GM23338 (cell line): Measurements from ENCODE around the gene SMTN. TPM values are rescaled to one million over a fixed set of nuclear protein-coding genes. Genes with fewer than 3 reads are reported as not detected.

Experiments
- ATAC-seq: fragments of 200-7000 bp; cut with Tn5 transposase; 3 replicates; pipeline ENCODE4 v1.9.1; 2020
- DNase-seq: peaks from one replicate; pipeline ENCODE4 v3.0.0-alpha.2; 2015; ENCODE audit warnings: low spot score
- H2AFZ ChIP-seq: fragments of 200-600 bp; sonication (generic); 2 replicates; pipeline ENCODE4 v1.8.0; 2016; ENCODE audit warnings: antibody characterized with exemption, mild to moderate bottlenecking, moderate library complexity
- H3F3A ChIP-seq: fragments of 200-600 bp; sonication (generic); replicated peaks from 2 replicates; pipeline ENCODE4 v1.8.0; 2017; ENCODE audit warnings: antibody characterized with exemption, mixed run types, low read depth
- H3K27ac ChIP-seq: fragments of 200-600 bp; sonication (generic); 2 replicates; pipeline ENCODE4 v1.6.1; 2016; ENCODE audit warnings: low read depth
- H3K27me3 ChIP-seq: fragments of 200-600 bp; sonication (generic); 2 replicates; pipeline ENCODE4 v1.8.0; 2016; ENCODE audit warnings: mild to moderate bottlenecking, mixed run types, moderate library complexity; ENCODE audit not compliant: insufficient read depth
- H3K36me3 ChIP-seq: fragments of 200-600 bp; sonication (generic); 2 replicates; pipeline ENCODE4 v1.8.0; 2016; ENCODE audit warnings: mild to moderate bottlenecking; ENCODE audit not compliant: insufficient read depth
- H3K4me1 ChIP-seq: fragments of 200-600 bp; sonication (generic); 2 replicates; pipeline ENCODE4 v1.8.0; 2016; ENCODE audit warnings: mild to moderate bottlenecking, moderate library complexity; ENCODE audit not compliant: insufficient read depth
- H3K4me2 ChIP-seq: fragments of 200-600 bp; sonication (generic); 2 replicates; pipeline ENCODE4 v1.7.1; 2017; ENCODE audit warnings: mixed run types
- H3K4me3 ChIP-seq: fragments of 200-600 bp; sonication (generic); 2 replicates; pipeline ENCODE4 v1.6.1; 2016; ENCODE audit warnings: mixed run types
- H3K79me2 ChIP-seq: fragments of 200-600 bp; sonication (generic); replicated peaks from 2 replicates; pipeline ENCODE4 v1.8.0; 2017; ENCODE audit warnings: mild to moderate bottlenecking; ENCODE audit not compliant: insufficient read depth
- H3K9me2 ChIP-seq: fragments of 200-600 bp; sonication (generic); 2 replicates; pipeline ENCODE4 v1.8.0; 2017; ENCODE audit not compliant: insufficient read depth
- H4K20me1 ChIP-seq: fragments of 200-600 bp; sonication (generic); replicated peaks from 2 replicates; pipeline ENCODE4 v1.8.0; 2017; ENCODE audit warnings: mild to moderate bottlenecking; ENCODE audit not compliant: insufficient read depth
- H3K27ac Mint-ChIP-seq: 2 replicates; pipeline ENCODE4 v1.8.0; 2020; ENCODE audit warnings: inconsistent platforms, mild to moderate bottlenecking, moderate library complexity, mixed read lengths
- H3K27me3 Mint-ChIP-seq: 3 replicates; pipeline ENCODE4 v1.8.0; 2022; ENCODE audit warnings: low read depth, mild to moderate bottlenecking, moderate library complexity, mixed read lengths, inconsistent platforms; ENCODE audit not compliant: insufficient read depth, poor library complexity
- H3K36me3 Mint-ChIP-seq: 3 replicates; pipeline ENCODE4 v1.8.0; 2021; ENCODE audit warnings: low read depth, mild to moderate bottlenecking, inconsistent platforms, moderate library complexity, mixed read lengths
- H3K4me1 Mint-ChIP-seq: 3 replicates; pipeline ENCODE4 v1.8.0; 2020; ENCODE audit warnings: mild to moderate bottlenecking, inconsistent platforms, mixed read lengths
- H3K4me3 Mint-ChIP-seq: 3 replicates; pipeline ENCODE4 v1.8.0; 2021; ENCODE audit warnings: moderate library complexity, mild to moderate bottlenecking, inconsistent platforms, mixed read lengths
- H3K9me3 Mint-ChIP-seq: 3 replicates; pipeline ENCODE4 v1.8.0; 2020; ENCODE audit warnings: moderate library complexity, mild to moderate bottlenecking, inconsistent platforms, mixed read lengths
- CTCF ChIP-seq, 2 experiments: fragments of 200-600 bp in 1 of 2; sonication (generic) in 1 of 2; conservative IDR thresholded peaks; 2 replicates each; pipeline versions ENCODE4 v1.5.1 to v1.6.1; 2016 to 2017; ENCODE audit warnings: antibody characterized with exemption in 2 of 2, low read depth in 2 of 2, mild to moderate bottlenecking in 2 of 2, moderate library complexity in 1 of 2
- EZH2phosphoT487 ChIP-seq: fragments of 200-600 bp; sonication (generic); IDR thresholded peaks from one replicate; pipeline ENCODE4 v1.8.1; 2018; ENCODE audit warnings: antibody characterized with exemption; ENCODE audit not compliant: unreplicated experiment
- JUNB ChIP-seq: IDR thresholded peaks from one replicate; pipeline ENCODE4 v1.6.1; 2016; ENCODE audit warnings: antibody characterized with exemption; ENCODE audit not compliant: unreplicated experiment
- POLR2AphosphoS5 ChIP-seq: IDR thresholded peaks from 2 replicates; pipeline ENCODE4 v1.6.1; 2016; ENCODE audit warnings: antibody characterized with exemption, low read depth
- REST ChIP-seq: IDR thresholded peaks from one replicate; pipeline ENCODE4 v1.6.1; 2018; ENCODE audit warnings: antibody characterized with exemption; ENCODE audit not compliant: unreplicated experiment
- STAT1 ChIP-seq: IDR thresholded peaks from one replicate; pipeline ENCODE4 v1.6.1; 2016; ENCODE audit warnings: antibody characterized with exemption; ENCODE audit not compliant: unreplicated experiment
- ZNF462 ChIP-seq: fragments of 250-450 bp; sonication (Bioruptor Pico); IDR thresholded peaks from 2 replicates; pipeline ENCODE4 v1.5.0; 2020; ENCODE audit warnings: mild to moderate bottlenecking, moderate library complexity
- polyA plus RNA-seq: library from polyadenylated mRNA; unstranded; fragments of >200 nt; fragmentation: Nextera tagmentation; extraction: Ambion mirVana; gene quantifications from 2 replicates; pipeline ENCODE4 v1.2.1, GENCODE V29; 2016
- total RNA-seq: library from RNA; depleted of rRNA; stranded (reverse); fragments of >200 nt; shearing (Covaris generic); gene quantifications from 2 replicates; pipeline ENCODE4 v1.2.3, GENCODE V29; 2014

The SMTN gene
- total and polyA plus RNA-seq, 2 experiments from 2014 or later, result 27.4 to 32.2 TPM

- TF ChIP-seq ZNF462 (CRISPR knock-in tag) (no peak), JUNB (no peak)
Measured at GRCh38 chr22:31121403-31121802, 40.3 kb downstream of the SMTN start (continued).

- no peak for DNase-seq
- no peaks in the 10 kb centered on the region for H3K79me2 ChIP-seq
- H3K4me3 ChIP-seq, result no peak overlapping the region
- Mint-ChIP-seq H3K9me3 (no peaks in the 10 kb centered on the region), H3K27me3 (peaks cover 15% of the 10 kb centered on the region), H3K27ac (no peak overlapping the region), H3K4me1 (peaks cover 19% of the 10 kb centered on the region), H3K4me3 (no peak overlapping the region; the same call in 2 of the 3 replicates), H3K36me3 (no peaks in the 10 kb centered on the region)
- no peak overlapping the region for H3K4me2 ChIP-seq
- no peaks in the 10 kb centered on the region for H3K27me3 ChIP-seq
- ATAC-seq, result no peak
- H3K4me1 ChIP-seq, result peaks cover 12% of the 10 kb centered on the region; the same call in 1 of the 2 replicates
- H3K27ac ChIP-seq, result no peak overlapping the region
- no peaks in the 10 kb centered on the region for H4K20me1 ChIP-seq
- no peaks in the 10 kb centered on the region for H3F3A ChIP-seq
- no peak overlapping the region for H2AFZ ChIP-seq
- H3K9me2 ChIP-seq, result no peaks in the 10 kb centered on the region
- H3K36me3 ChIP-seq, result no peaks in the 10 kb centered on the region
- TF ChIP-seq REST (no peak), POLR2AphosphoS5 (no peak), STAT1 (no peak), CTCF (conservative IDR thresholded peaks at IDR 0.05; ENCODE audit: low read depth in 2 of 2) (no peak), EZH2phosphoT487 (no peak), JUNB (no peak)
Measured at GRCh38 chr22:31122196-31122531, 41.0 kb downstream of the SMTN start.
